ENCODE data around the gene PTPN23.

Gene PTPN23

GRCh38 chr3:47376393-47376792, 4.4 kb upstream of the PTPN23 start:
- DNase-seq: no peak

DNA sequence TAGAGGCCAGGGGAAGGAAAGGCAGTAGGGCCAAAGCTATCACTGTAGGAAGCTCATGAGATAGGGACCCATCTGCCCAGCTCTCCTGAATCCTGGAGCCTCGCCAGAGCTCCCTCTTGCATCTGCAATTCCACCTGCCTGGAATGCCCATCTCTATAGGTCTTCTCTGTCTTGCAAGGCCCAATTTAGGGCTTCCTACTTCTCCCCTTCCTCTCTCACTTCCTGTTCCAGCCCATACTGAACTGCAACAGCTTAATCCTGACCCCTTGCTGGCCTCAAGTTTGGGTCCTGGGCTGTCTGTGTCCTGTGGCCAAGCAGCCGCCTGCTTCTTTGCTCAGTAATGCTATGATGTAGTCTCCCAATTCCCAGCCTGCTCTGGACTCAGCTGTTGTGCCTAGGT, 3.6 kb upstream of the PTPN23 start:
- DNase-seq: no peak

GRCh38 chr3:47378869-47379268, 2.0 kb upstream of the PTPN23 start:
- no peak for DNase-seq

DNA sequence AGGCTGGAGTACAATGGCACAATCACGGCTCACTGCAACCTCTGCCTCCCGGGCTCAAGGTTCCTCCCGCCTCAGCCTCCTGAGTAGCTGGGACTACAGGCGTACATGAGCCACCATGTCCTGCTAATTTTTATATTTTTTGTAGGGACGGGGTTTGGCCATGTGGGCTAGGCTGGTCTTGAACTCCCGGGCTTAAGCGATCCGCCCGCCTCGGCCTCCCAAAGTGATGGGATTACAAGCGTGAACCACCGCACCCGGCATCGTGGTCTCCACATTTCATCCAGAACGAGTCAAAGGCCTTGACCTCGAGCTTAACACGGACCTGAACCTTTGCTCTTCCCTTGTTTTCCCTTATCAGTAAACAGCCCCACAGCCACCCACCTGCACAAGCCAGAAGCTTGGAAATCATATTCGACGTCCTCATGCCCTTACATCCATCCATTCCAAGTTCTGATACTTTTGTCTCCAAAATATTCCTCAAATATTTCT, 1.4 kb upstream of the PTPN23 start:
- DNase-seq: no peak

DNA sequence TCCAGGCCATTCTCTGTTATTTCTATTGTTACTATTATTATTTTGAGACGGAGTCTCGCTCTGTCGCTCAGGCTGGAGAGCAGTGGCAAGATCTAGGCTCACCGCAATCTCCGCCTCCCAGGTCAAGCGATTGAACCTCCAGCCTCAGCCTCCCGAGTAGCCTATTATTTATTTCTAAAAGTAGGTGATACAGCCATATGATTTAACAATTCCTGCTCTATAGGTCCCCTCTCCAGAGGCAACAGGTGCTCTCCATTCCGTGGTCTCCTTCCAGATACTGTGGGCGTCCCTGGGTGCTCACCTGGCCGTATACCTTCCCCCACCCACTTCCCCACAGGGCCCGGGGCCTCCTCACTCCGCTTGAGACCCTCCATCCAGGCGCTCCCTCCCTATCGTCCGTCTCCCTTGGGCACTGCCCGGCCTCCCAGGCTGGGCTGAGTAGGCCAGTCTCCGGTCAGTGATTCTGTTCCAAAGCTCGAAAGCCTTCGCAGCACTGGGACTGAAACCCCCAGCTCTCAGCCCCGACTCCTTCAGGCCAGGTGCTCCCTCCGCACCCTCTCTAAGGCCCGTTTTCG, 708 bp upstream of the PTPN23 start:
- no peak for DNase-seq

GRCh38 chr3:47381317-47382157, 716 bp downstream of the PTPN23 start:
- DNase-seq: peak; percentile 75

DNA sequence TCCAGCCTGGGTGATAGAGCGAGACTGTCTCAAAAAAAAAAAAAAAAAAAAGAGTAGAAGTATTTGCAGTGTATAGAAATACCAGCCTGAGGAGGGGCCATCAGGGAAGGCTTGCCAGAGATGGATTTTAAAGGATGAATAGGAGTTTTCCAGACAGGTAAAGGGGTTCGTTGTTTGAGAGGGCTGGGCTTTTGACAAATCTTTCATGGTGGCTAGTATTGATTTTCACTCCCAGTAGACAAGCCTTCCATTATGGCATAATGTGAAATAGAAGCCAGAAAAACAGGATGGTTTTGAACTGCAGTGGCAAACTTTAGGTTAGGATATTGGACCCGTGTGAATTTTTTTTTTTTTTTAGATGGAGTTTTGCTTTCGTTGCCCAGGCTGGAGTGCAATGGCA, 3.6 kb downstream of the PTPN23 start:
- DNase-seq: no peak

DNA sequence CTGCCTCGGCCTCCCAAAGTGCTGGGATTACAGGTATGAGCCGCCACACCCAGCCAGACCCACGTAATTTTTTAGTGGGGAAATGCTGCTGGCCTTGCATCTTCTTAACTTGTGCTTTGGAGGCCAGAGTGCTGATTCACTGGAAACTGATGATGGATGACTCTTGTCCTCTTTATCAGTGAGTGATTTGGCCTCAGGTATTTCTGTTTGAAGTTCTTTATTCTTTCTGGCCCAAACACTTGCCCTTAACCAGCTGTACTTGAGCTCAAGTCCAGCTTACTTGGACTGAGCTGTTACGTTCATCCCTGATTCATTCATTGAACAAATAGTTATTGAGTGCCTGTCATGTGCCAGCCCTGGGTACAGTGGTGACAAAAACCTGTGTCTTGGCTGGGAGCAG, 4.2 kb downstream of the PTPN23 start:
- DNase-seq: no peak

DNA sequence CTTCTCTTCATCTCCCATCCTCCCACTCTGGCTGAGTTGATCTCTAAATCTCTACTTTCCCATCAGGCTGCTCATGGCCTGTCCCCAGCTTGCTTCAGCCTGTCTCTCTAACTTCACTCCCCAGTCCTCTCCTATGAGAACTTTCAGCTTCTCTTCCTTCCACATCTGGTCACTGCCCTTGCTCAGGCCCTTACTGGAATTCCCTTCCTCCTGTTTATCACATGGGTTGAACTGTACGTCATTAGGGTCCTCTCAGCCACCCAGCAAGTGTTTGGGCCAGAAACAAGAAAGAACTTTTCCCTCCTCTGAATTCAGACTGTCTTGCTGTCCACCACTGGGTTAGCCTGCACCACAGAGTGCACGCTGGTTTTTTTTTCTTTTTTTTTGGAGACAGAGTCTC, 5.0 kb downstream of the PTPN23 start:
- DNase-seq: no peak

DNA sequence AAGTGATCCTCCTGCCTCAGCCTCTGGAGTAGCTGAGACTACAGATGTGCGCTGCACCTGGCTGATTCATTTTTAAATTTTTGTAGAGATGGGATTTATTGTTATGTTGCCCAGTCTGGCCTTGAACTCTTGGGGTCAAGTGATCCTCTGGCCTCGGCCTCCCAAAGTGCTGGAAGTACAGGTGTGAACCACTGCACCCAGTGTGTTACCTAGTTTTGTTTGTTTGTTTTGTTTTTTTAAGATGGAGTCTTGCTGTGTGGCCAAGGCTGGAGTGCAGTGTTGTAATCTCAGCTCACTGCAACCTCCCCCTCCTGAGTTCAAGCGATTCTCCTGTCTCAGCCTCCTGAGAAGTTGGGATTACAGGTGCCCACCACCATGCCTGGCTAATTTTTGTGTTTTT, 12.1 kb downstream of the PTPN23 start:
- DNase-seq: no peak

DNA sequence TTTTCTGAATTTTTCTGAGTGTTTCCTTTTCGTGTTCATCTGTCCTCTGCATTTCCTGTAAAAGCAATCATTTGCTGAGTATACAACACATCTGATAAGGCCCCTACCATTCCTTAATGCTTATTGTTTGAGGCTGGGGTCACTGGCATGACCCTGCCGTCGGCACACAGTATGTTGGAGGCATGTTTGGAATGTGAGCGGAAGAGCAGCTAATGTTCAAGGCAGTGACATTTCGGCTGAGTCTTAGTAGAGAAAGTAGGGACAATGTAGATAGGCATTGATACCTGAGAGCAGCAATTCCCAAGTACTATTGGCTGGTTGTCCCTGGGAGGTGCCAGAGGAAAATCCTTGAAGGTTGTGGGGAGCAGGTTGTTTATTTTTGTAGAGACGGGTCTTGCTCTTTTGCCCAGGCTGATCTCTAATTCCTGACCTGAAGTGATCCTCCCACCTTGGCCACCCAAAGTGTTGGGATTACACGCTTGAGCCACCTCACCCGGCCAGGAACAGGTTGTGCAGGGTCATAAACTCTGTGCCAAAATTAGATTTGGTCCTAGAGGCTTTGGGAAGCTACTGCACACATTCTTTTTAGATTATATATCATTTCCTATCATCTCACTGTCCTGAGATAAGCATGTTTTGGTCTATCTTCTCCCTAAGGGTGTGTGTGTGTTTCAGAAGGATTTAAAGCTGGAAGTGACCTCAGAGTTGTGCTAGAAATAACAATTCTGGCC, 13.5 kb downstream of the PTPN23 start:
- DNase-seq: no peak

DNA sequence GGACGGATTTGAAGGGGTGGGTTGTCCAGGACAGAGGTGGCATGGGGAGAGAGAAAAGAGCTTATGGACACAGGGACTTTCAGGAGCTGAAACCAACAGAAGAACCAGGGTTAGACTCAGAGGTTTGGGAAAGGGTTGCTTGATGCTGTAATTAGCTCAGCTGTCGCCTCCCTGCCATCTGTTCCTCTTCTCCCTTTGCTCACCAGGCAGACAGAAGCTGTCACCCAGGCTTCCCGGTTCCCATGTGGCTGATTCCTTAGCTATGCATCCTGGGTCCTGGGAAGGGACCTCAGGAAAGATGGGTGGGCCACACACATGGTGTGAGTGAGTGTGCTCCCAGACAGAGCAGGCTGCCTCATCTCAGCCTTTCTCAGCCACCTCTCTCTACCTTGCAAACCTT, 14.1 kb downstream of the PTPN23 start:
- no peak for DNase-seq

DNA sequence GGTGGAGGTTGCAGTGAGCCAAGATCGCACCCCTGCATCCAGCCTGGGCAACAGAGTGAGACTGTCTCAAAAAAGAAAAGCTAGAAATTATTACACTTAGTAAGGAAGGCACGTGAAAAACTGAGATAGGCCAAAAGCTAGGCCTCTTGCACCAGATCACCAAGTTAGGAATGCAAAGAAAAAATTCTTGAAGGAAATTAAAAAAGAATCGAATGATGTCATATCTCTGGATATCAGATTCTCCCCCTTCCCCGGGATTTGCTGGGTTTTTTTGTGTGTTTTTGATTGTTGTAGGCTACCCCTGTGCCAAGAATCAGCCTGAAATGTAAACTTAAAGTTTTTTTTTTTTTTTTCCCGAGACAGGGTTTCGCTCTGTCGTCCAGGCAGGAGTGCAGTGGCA, 17.4 kb downstream of the PTPN23 start:
- DNase-seq: no peak

DNA sequence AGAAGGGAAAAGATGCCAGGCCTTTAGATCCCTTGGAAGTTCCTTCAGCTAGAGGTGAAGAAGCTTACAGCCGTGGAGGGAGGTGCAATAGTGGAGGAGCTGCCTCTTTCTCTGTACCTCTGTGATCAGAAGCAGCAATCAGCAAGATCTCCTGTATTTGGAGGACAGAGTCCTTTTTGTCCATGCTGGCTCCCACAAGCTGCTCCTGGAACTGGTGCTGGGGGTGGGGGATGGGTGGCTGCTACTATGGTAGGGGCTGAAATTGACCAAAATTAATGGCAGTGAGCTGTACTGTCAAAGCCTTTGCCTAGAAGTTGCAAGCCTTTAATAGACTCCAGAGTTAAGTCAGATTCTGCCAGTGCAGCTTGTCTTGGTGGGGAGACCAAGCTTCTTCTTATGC, 18.2 kb downstream of the PTPN23 start:
- no peak for DNase-seq

DNA sequence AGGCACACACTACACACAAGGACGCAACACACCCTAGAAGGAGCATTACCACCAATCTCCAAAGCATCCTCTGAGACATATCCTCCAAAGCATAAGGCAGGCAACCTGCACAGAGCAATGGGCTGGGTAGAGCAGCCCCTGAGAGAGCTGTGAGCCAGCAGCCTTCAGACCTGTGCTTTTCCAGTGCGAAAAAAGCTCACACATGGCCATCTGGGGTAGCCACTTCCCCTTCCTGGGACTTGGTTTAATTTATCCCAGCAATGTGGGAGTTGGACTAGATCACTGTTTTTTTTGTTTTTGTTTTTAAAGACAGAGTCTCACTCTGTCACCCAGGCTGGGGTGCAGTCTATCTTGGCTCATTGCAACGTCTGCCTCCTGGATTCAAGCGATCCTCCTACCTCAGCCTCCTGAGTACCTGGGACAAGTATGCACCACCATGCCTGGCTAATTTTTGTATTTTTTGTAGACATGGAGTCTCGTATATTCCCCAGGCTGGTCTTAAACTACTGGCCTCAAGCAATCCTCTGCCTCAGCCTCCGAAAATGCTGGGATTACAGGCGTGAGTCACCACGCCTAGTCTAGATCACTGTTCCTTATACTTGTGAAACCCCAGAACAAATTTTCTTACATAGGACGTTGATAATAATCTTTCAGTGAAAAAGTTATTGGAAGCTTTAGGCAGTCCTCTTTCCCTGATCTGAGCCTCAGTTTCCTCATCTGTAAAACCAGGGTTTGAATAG, 18.9 kb downstream of the PTPN23 start:
- DNase-seq: no peak

GRCh38 chr3:47404431-47404876, 23.6 kb downstream of the PTPN23 start:
- no peak for DNase-seq

DNA sequence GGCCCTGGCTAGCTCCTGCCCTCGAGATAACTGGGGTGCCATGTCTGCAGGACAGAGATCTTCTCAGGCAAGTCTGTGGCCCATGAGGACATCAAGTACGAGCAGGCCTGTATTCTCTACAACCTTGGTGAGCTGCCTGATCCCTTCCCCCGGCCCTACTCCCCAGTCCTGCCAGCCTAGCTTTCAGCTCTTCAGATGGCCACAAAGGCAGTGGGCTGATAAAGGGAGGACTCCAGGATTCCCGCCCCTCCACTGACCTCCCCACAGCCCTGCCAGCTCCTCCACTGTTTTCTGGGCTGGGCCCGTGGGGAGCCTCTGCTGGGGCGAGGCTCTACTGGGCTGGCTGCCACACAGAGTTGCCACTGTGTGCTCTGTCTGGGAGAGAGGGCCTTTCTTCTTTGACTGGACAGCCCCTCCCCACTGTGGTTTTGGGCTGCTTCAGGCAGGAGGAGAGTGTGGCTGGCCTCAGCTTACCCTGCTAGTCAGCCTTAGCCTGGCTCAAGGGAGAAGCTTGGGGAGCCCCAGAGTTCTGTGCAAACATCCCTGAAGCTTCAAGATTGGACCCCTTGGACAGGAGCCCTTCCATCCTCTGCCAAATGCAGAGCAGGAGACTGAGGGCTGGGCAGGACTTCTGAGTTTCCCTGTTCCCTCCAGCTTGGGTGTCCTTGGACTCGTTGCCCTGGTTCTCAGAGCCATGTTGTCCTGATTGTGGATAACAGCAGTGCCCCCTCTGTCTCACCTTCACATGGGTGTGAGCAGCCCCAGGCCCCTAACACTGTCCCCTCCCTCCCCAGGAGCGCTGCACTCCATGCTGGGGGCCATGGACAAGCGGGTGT, 24.4 kb downstream of the PTPN23 start:
- DNase-seq: no peak

- no peak for DNase-seq
Observed at GRCh38 chr3:47405820-47406761, 25.3 kb downstream of the PTPN23 start.

DNA sequence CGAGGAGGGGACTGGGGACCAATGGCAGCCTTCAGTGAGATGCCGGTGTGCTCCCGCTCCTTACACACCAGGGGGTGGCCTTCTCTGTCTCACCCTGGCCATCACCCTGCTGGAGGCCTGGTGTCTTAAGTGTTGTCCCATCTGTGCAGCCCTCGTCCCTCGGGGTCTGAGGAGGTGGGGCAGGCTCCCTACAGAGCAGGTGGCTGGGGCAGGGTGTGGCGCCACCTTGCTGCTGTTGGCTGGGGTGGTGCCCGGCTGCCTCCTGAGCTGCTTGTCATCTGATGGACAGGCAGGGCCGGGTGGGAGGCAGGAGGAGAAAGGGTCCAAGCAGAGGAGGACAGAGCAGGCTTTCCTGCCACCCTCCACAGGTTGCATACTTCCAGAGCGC, 25.9 kb downstream of the PTPN23 start:
- no peak for DNase-seq

DNA sequence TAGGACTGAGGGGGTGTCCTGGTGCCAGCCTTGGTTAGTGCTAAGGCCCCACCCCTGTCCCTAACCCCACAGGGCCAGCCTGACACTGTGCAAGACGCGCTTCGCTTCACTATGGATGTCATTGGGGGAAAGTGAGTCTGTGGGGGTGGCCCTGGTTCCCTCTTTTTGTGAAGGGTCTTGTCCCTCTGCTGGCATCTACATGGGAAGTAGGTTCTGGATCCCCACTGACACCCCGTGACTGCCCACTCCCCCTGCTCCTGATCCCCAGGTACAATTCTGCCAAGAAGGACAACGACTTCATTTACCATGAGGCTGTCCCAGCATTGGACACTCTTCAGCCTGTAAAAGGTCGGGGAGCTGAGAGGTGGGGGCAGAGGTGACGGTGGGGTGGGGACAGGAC, 26.4 kb downstream of the PTPN23 start:
- no peak for DNase-seq

Data from NK-92 treated with Interleukin-12 subunit alpha and Interleukin-12 subunit beta, amount 100 ng/mL, for 24 hours (cell line).